H1 (cell line): ENCODE results near the gene RNASE11. TPM values are rescaled to one million over a fixed set of nuclear protein-coding genes. Genes with fewer than 3 reads are reported as not detected.

Experiments
- ASH2L ChIP-seq: fragments of 200-600, 300-600 bp; sonication (generic); IDR thresholded peaks from one replicate; pipeline ENCODE4 v1.7.1; 2017; ENCODE audit warnings: low read length
- RAD21 ChIP-seq, 2 experiments: IDR thresholded peaks in 1 of 2; conservative IDR thresholded peaks in 1 of 2; 2 replicates each; pipeline ENCODE4 v1.6.1; 2011; ENCODE audit warnings: low read depth in 2 of 2, low read length in 2 of 2, improper control_type of control experiment in 1 of 2, inconsistent platforms in 1 of 2, mild to moderate bottlenecking in 1 of 2, moderate library complexity in 1 of 2
- polyA plus RNA-seq, 7 experiments: library from polyadenylated mRNA; depleted of rRNA in 3 of 7; stranded (reverse) in 5 of 7; unstranded in 2 of 7; fragments of >200 nt in 5 of 7; fragments of 200-250 nt in 2 of 7; gene quantifications; 1 replicate in 5 of 7; 2 replicates in 1 of 7; 4 replicates in 1 of 7; pipeline versions ENCODE4 v1.2.1 to v1.2.3, GENCODE V29; 2011 to 2013; ENCODE audit warnings: missing spikeins in 2 of 7, mixed read lengths in 2 of 7
- total RNA-seq: library from RNA; stranded (reverse); fragmentation: NEBNext Ultra II Directional; extraction: Animal tissue kit (Norgen Biotek cat#: 25700); gene quantifications from 2 replicates; pipeline ENCODE4 v1.2.1, GENCODE V29; 2021

RNASE11 gene
- total and polyA plus RNA-seq, 2 of the 8 experiments (the other 6 are each of a cell fraction or from before 2014, with no cell fraction given): not detected

GRCh38 chr14:20563971-20564370 lies 23.8 kb downstream of the RNASE11 start (continued):
- no peak for TF ChIP-seq RAD21 (IDR thresholded peaks at IDR 0.05 in 1 of 2, conservative IDR thresholded peaks at IDR 0.05 in 1 of 2; ENCODE audit: low read depth in 2 of 2, low read length in 2 of 2)
- TF ChIP-seq ASH2L: no peak
